Myocyte (in vitro differentiated cells): ENCODE data around the gene CCN2. TPM values are rescaled to one million over a fixed set of nuclear protein-coding genes. Genes with fewer than 3 reads are reported as not detected.
A peak's percentile ranks its signal among the peaks of the same experiment; 100 is the strongest.
"Not testable (repeated sequence)": the region's sequence is repeated elsewhere in the genome, so short reads cannot be mapped to it uniquely, and the experiment has no call there.

Experiments
- DNase-seq: peaks from one replicate; pipeline ENCODE4 v3.0.0-alpha.2; 2012; ENCODE audit warnings: low read depth
- total RNA-seq: library from RNA; depleted of rRNA; stranded (reverse); fragments of >200 nt; gene quantifications from 2 replicates; pipeline ENCODE4 v1.2.3, GENCODE V29; 2014

The CCN2 gene
- total RNA-seq, 1 donor from 2014 or later, result 16.1 TPM

- DNase-seq, result no peak
These were observed 40.2 kb downstream of the CCN2 start for GRCh38 chr6:131910956-131911355.

GRCh38 chr6:131910219-131910589, 41.0 kb downstream of the CCN2 start:
- no peak for DNase-seq

GRCh38 chr6:131909408-131910218, 41.6 kb downstream of the CCN2 start:
- DNase-seq, result peak; percentile 89

- not testable (repeated sequence) for DNase-seq
These were observed 42.4 kb downstream of the CCN2 start for GRCh38 chr6:131908787-131909186.

GRCh38 chr6:131903734-131904133, 47.4 kb downstream of the CCN2 start:
- peak; percentile 45 for DNase-seq

GRCh38 chr6:131901326-131901873, 49.8 kb downstream of the CCN2 start:
- not testable (repeated sequence) for DNase-seq

- DNase-seq, result no peak
These were observed 50.9 kb downstream of the CCN2 start for GRCh38 chr6:131900231-131900630.

- DNase-seq, result no peak
These were observed 52.5 kb downstream of the CCN2 start for GRCh38 chr6:131898718-131899117.

Other genes with a start within 250 kb of the CCN2 start
- not detected in 2 replicates for gene OR2A4, start 250.0 kb downstream of the CCN2 start, total RNA-seq
- gene CTAGE9, start 240.4 kb downstream of the CCN2 start, total RNA-seq, result not detected in 2 replicates
- gene ENPP1, start 143.4 kb downstream of the CCN2 start, total RNA-seq, result 8.3 and 10.1 TPM in 2 replicates